GM23248 (cell line): Measurements from ENCODE around the gene TXNRD1. TPM values are rescaled to one million over a fixed set of nuclear protein-coding genes. Genes with fewer than 3 reads are reported as not detected.
A peak's percentile ranks its signal among the peaks of the same experiment; 100 is the strongest.
"Not testable (repeated sequence)": the region's sequence is repeated elsewhere in the genome, so short reads cannot be mapped to it uniquely, and the experiment has no call there.

Experiments
- DNase-seq: peaks from one replicate; pipeline ENCODE4 v3.0.0-alpha.2; 2015
- H2AFZ ChIP-seq: fragments of 200-600 bp; sonication (generic); 2 replicates; pipeline ENCODE4 v1.6.1; 2016; ENCODE audit warnings: antibody characterized with exemption
- H3F3A ChIP-seq: fragments of 200-600 bp; sonication (generic); 2 replicates; pipeline ENCODE4 v1.6.1; 2016; ENCODE audit warnings: mild to moderate bottlenecking, antibody characterized with exemption, mixed run types; ENCODE audit not compliant: insufficient read depth
- H3K27ac ChIP-seq: fragments of 200-600 bp; sonication (generic); 2 replicates; pipeline ENCODE4 v1.5.1; 2016; ENCODE audit warnings: mild to moderate bottlenecking
- H3K27me3 ChIP-seq: fragments of 200-600 bp; sonication (generic); replicated peaks from 2 replicates; pipeline ENCODE4 v1.6.1; 2016; ENCODE audit warnings: mild to moderate bottlenecking; ENCODE audit not compliant: insufficient read depth
- H3K36me3 ChIP-seq: fragments of 200-600 bp; sonication (generic); 2 replicates; pipeline ENCODE4 v1.6.1; 2016; ENCODE audit warnings: low read depth, mild to moderate bottlenecking
- H3K4me1 ChIP-seq: fragments of 200-600 bp; sonication (generic); 2 replicates; pipeline ENCODE4 v1.6.1; 2016; ENCODE audit warnings: mild to moderate bottlenecking; ENCODE audit not compliant: insufficient read depth
- H3K4me2 ChIP-seq: fragments of 200-600 bp; sonication (generic); one replicate; pipeline ENCODE4 v1.6.1; 2016; ENCODE audit warnings: mild to moderate bottlenecking; ENCODE audit not compliant: unreplicated experiment
- H3K4me3 ChIP-seq: fragments of 200-600 bp; sonication (generic); 2 replicates; pipeline ENCODE4 v1.5.1; 2016; ENCODE audit warnings: mild to moderate bottlenecking
- H3K79me2 ChIP-seq: fragments of 200-600 bp; sonication (generic); 2 replicates; pipeline ENCODE4 v1.6.1; 2016; ENCODE audit warnings: mild to moderate bottlenecking; ENCODE audit not compliant: insufficient read depth
- H3K9ac ChIP-seq: fragments of 200-600 bp; sonication (generic); 2 replicates; pipeline ENCODE4 v1.6.1; 2016; ENCODE audit warnings: mild to moderate bottlenecking
- H3K9me2 ChIP-seq: fragments of 200-600 bp; sonication (generic); 2 replicates; pipeline ENCODE4 v1.6.1; 2016; ENCODE audit warnings: mixed run types, mild to moderate bottlenecking, moderate library complexity; ENCODE audit not compliant: insufficient read depth
- H3K9me3 ChIP-seq: fragments of 200-600 bp; sonication (generic); one replicate; pipeline ENCODE4 v1.6.1; 2017; ENCODE audit warnings: low read depth
- H4K20me1 ChIP-seq: fragments of 200-600 bp; sonication (generic); 2 replicates; pipeline ENCODE4 v1.6.0; 2016; ENCODE audit not compliant: insufficient read depth
- EZH2 ChIP-seq: fragments of 200-600 bp; sonication (generic); IDR thresholded peaks from 2 replicates; pipeline ENCODE4 v1.6.1; 2018; ENCODE audit warnings: antibody characterized with exemption, mild to moderate bottlenecking; ENCODE audit not compliant: insufficient read depth, poor library complexity, severe bottlenecking
- EZH2phosphoT487 ChIP-seq: fragments of 200-600 bp; sonication (generic); IDR thresholded peaks from 2 replicates; pipeline ENCODE4 v1.6.1; 2018; ENCODE audit warnings: antibody characterized with exemption, moderate library complexity, mild to moderate bottlenecking, low read depth; ENCODE audit not compliant: insufficient read depth
- WGBS, 2 experiments: methylation state at CpG; one replicate each; pipeline ENCODE4 v1.1.6; 2015 to 2017; ENCODE audit warnings: low lambda C conversion rate in 2 of 2, low coverage in 1 of 2; ENCODE audit errors: missing lambda C conversion rate in 2 of 2; 5-methylcytosine and 5-hydroxymethylcytosine counted together
- in situ Hi-C: fragments of 300-500 bp; cut with MboI; formaldehyde crosslinking; loops from 2 replicates; pipeline ENCODE4 v1.15.0; 2020
- polyA plus RNA-seq: library from polyadenylated mRNA; unstranded; fragments of >200 nt; fragmentation: Nextera tagmentation; extraction: Ambion mirVana; gene quantifications from 2 replicates; pipeline ENCODE4 v1.2.1, GENCODE V29; 2016
- total RNA-seq: library from RNA; depleted of rRNA; stranded (reverse); fragments of >200 nt; shearing (Covaris generic); gene quantifications from 2 replicates; pipeline ENCODE4 v1.2.3, GENCODE V29; 2014

TXNRD1 gene
- total and polyA plus RNA-seq, 2 experiments from 2014 or later: 255 to 477 TPM

GRCh38 chr12:104319028-104319427 is 103.4 kb downstream of the TXNRD1 start:
- H3K4me1 ChIP-seq: no peaks in the 10 kb centered on the region
- no peak overlapping the region for H3K4me3 ChIP-seq
- peaks cover 5% of the 10 kb centered on the region for H4K20me1 ChIP-seq
- no peak overlapping the region for H2AFZ ChIP-seq
- in situ Hi-C loops: no loop called here
- no peaks in the 10 kb centered on the region for H3K9me3 ChIP-seq
- H3K79me2 ChIP-seq: peaks cover 89% of the 10 kb centered on the region
- H3K9ac ChIP-seq: no peak overlapping the region
- TF ChIP-seq EZH2 (no peak), EZH2phosphoT487 (no peak)
- no peaks in the 10 kb centered on the region for H3K9me2 ChIP-seq
- no peak overlapping the region for H3K4me2 ChIP-seq
- no peaks in the 10 kb centered on the region for H3K27me3 ChIP-seq
- DNase-seq: no peak
- 65 to 76% methylated on average over 1 of the region's 1 CpG for WGBS, 2 experiments
- peaks cover 75% of the 10 kb centered on the region for H3F3A ChIP-seq
- peaks cover 86% of the 10 kb centered on the region for H3K36me3 ChIP-seq
- H3K27ac ChIP-seq: peak overlapping the region; percentile 4; the same call in 1 of the 2 replicates

DNA sequence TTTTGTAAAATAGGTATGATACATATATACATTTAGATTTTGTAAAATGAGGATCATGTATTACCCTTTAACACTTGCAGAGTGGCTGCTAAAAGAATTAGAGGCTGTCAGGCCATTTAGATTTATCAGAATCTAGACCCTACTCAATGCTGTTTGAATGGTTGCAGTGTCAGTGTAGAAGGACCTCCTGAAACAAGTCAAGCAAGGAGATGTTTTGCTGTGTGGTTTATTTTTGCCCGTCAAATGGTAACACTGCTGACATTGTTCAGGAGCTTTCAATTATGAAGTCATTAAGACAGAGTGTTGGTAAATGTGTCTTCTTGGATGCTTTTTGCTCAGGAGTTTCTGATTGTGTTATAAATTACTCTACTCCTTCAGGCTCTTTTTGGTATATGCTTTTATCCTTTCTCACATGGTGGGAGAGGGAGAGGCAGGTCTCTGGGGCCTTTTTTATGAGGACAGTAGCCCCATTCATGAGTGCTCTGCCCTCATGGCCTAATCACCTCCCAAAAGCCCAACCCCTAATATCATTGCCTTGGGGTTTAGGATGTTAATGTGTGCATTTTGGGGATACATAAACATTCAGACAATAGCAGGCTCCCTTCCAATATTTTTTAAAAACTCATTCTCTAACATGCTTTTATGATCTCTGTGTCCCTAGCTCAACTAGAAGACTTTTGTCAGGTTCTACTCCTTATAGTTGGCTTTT is 104.5 kb downstream of the TXNRD1 start:
- Histone ChIP-seq H4K20me1 (peaks cover 5% of the 10 kb centered on the region), H2AFZ (no peak overlapping the region), H3K9me2 (no peaks in the 10 kb centered on the region), H3K27ac (no peak overlapping the region), H3K36me3 (peaks cover 87% of the 10 kb centered on the region), H3K27me3 (no peaks in the 10 kb centered on the region), H3K9me3 (no peaks in the 10 kb centered on the region), H3K9ac (no peak overlapping the region), H3K4me3 (no peak overlapping the region), H3F3A (peaks cover 73% of the 10 kb centered on the region), H3K4me1 (no peaks in the 10 kb centered on the region), H3K4me2 (no peak overlapping the region), H3K79me2 (peaks cover 89% of the 10 kb centered on the region)
- DNase-seq: no peak
- in situ Hi-C loops: no loop called here
- 100% methylated on average over 1 of the region's 1 CpG for WGBS, 2 experiments
- TF ChIP-seq EZH2phosphoT487 (no peak), EZH2 (no peak)

- no peak for DNase-seq
- Histone ChIP-seq H3K4me1 (no peaks in the 10 kb centered on the region), H3K36me3 (peaks cover 87% of the 10 kb centered on the region), H3K4me3 (no peak overlapping the region), H3K4me2 (no peak overlapping the region), H3K79me2 (peaks cover 89% of the 10 kb centered on the region), H3F3A (peaks cover 73% of the 10 kb centered on the region), H3K9ac (no peak overlapping the region), H4K20me1 (peaks cover 5% of the 10 kb centered on the region), H3K27me3 (no peaks in the 10 kb centered on the region), H3K27ac (0 out of 2 replicates have a peak overlapping the region, but pooled peaks have one; percentile 23), H2AFZ (no peak overlapping the region), H3K9me2 (no peaks in the 10 kb centered on the region), H3K9me3 (no peaks in the 10 kb centered on the region)
- TF ChIP-seq EZH2 (no peak), EZH2phosphoT487 (no peak)
- in situ Hi-C loops: no loop called here
Measured at GRCh38 chr12:104320627-104321024, 105.0 kb downstream of the TXNRD1 start.

GRCh38 chr12:104321949-104322348 is 106.4 kb downstream of the TXNRD1 start:
- H3F3A ChIP-seq: peaks cover 81% of the 10 kb centered on the region
- TF ChIP-seq EZH2phosphoT487: no peak
- no peak for TF ChIP-seq EZH2
- H2AFZ ChIP-seq: no peak overlapping the region
- peaks cover 89% of the 10 kb centered on the region for H3K79me2 ChIP-seq
- no peaks in the 10 kb centered on the region for H3K4me1 ChIP-seq
- no peak for DNase-seq
- H4K20me1 ChIP-seq: peaks cover 5% of the 10 kb centered on the region
- H3K9ac ChIP-seq: no peak overlapping the region
- H3K9me2 ChIP-seq: no peaks in the 10 kb centered on the region
- peaks cover 90% of the 10 kb centered on the region for H3K36me3 ChIP-seq
- no peaks in the 10 kb centered on the region for H3K9me3 ChIP-seq
- peak overlapping the region; percentile 23; the same call in 1 of the 2 replicates for H3K27ac ChIP-seq
- in situ Hi-C loops: no loop called here
- WGBS, 2 experiments: 90 to 100% methylated on average over 1 of the region's 1 CpG
- H3K27me3 ChIP-seq: no peaks in the 10 kb centered on the region
- H3K4me3 ChIP-seq: no peak overlapping the region
- no peak overlapping the region for H3K4me2 ChIP-seq

- 98 to 100% methylated on average over 2 of the region's 2 CpGs for WGBS, 2 experiments
- H3K27me3 ChIP-seq, DNase-seq, H4K20me1 ChIP-seq, H3K9me3 ChIP-seq, H3K9ac ChIP-seq, in situ Hi-C loops, H3K4me3 ChIP-seq, H3K4me1 ChIP-seq, H2AFZ ChIP-seq, H3K4me2 ChIP-seq, H3K9me2 ChIP-seq: not testable (repeated sequence)
- H3K36me3 ChIP-seq: peaks cover 90% of the 10 kb centered on the region
- H3K27ac ChIP-seq: peak overlapping the region; percentile 23; the same call in 1 of the 2 replicates
- H3F3A ChIP-seq: peaks cover 81% of the 10 kb centered on the region
- peaks cover 89% of the 10 kb centered on the region for H3K79me2 ChIP-seq
Measured at GRCh38 chr12:104322533-104322932, 107.0 kb downstream of the TXNRD1 start.
